Cardiac muscle cell (in vitro differentiated cells and primary cell): Measurements from ENCODE around the gene STAMBP. TPM values are rescaled to one million over a fixed set of nuclear protein-coding genes. Genes with fewer than 3 reads are reported as not detected.

ENCODE experiments used
- DNase-seq, 2 donors: peaks; one replicate each; pipeline versions ENCODE4 v3.0.0 to v3.0.0-alpha.2; 2010 to 2017; ENCODE audit warnings: low read depth in 1 of 2, low spot score in 1 of 2
- H3K27ac ChIP-seq: fragments of 200-600 bp; sonication (generic); 2 replicates; pipeline ENCODE4 v1.5.1; 2016
- H3K27me3 ChIP-seq: fragments of 200-600 bp; sonication (generic); 2 replicates; pipeline ENCODE4 v1.6.0; 2016; ENCODE audit warnings: control low read depth
- H3K36me3 ChIP-seq: fragments of 200-600 bp; sonication (generic); 2 replicates; pipeline ENCODE4 v1.5.1; 2016; ENCODE audit warnings: control low read depth
- H3K4me1 ChIP-seq: fragments of 200-600 bp; sonication (generic); 2 replicates; pipeline ENCODE4 v1.8.1; 2017; ENCODE audit warnings: low read depth, mild to moderate bottlenecking, mixed run types
- H3K4me3 ChIP-seq: fragments of 200-600 bp; sonication (generic); 2 replicates; pipeline ENCODE4 v1.5.1; 2016; ENCODE audit warnings: mild to moderate bottlenecking
- H3K9me3 ChIP-seq: fragments of 200-600 bp; sonication (generic); 2 replicates; pipeline ENCODE4 v1.5.1; 2017; ENCODE audit warnings: low read depth, mild to moderate bottlenecking, control low read depth
- polyA plus RNA-seq: library from polyadenylated mRNA; unstranded; fragments of >200 nt; fragmentation: Nextera tagmentation; extraction: Ambion mirVana; gene quantifications from 2 replicates; pipeline ENCODE4 v1.2.1, GENCODE V29; 2016
- total RNA-seq: library from RNA; depleted of rRNA; stranded (reverse); fragments of >200 nt; gene quantifications from 2 replicates; pipeline ENCODE4 v1.2.3, GENCODE V29; 2016
- TF ChIP-seq, protein P1 (sequence below): IDR thresholded peaks from 2 replicates; pipeline ENCODE4 v1.5.1; 2012; ENCODE audit warnings: low read depth, mild to moderate bottlenecking, low read length

STAMBP gene
- total and polyA plus RNA-seq, 2 experiments from 2014 or later: 31.9 to 49.3 TPM

DNA sequence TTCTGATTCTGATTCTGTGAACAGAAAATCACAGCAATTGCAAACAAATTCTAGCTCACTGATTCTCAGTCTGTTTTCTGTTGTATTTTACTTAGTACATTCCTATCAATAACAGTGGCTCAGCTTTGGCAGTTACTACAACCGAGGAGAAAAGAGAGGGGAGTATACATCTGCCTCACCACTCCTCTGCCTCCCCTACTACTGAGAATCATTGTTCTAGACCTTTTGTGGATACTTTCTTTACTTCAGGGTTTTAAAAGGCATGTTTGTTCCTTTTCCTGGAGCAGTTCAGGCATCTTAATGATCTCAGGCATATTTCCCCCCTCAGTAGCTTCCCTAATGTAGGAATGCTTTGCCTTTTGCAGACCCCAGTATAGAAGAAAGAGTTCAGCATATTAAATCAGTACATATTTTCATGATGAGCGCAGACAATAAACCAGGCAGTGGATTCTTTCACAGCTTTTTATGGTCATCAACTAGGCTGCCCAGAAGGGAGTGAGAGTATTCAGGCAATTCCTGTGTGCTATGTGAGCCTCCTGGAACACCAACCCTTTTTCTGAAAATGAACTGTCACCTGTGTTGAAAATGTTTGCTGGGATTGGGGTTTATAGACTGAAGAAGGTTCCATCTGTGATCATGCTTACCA is 10.3 kb downstream of the STAMBP start:
- Histone ChIP-seq H3K4me1 (no peaks in the 10 kb centered on the region), H3K36me3 (peaks cover 2% of the 10 kb centered on the region), H3K9me3 (no peaks in the 10 kb centered on the region), H3K27ac (no peak overlapping the region), H3K27me3 (no peaks in the 10 kb centered on the region), H3K4me3 (no peak overlapping the region)
- TF ChIP-seq, protein P1, sequence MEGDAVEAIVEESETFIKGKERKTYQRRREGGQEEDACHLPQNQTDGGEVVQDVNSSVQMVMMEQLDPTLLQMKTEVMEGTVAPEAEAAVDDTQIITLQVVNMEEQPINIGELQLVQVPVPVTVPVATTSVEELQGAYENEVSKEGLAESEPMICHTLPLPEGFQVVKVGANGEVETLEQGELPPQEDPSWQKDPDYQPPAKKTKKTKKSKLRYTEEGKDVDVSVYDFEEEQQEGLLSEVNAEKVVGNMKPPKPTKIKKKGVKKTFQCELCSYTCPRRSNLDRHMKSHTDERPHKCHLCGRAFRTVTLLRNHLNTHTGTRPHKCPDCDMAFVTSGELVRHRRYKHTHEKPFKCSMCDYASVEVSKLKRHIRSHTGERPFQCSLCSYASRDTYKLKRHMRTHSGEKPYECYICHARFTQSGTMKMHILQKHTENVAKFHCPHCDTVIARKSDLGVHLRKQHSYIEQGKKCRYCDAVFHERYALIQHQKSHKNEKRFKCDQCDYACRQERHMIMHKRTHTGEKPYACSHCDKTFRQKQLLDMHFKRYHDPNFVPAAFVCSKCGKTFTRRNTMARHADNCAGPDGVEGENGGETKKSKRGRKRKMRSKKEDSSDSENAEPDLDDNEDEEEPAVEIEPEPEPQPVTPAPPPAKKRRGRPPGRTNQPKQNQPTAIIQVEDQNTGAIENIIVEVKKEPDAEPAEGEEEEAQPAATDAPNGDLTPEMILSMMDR: no peak
- DNase-seq: no peak

DNA sequence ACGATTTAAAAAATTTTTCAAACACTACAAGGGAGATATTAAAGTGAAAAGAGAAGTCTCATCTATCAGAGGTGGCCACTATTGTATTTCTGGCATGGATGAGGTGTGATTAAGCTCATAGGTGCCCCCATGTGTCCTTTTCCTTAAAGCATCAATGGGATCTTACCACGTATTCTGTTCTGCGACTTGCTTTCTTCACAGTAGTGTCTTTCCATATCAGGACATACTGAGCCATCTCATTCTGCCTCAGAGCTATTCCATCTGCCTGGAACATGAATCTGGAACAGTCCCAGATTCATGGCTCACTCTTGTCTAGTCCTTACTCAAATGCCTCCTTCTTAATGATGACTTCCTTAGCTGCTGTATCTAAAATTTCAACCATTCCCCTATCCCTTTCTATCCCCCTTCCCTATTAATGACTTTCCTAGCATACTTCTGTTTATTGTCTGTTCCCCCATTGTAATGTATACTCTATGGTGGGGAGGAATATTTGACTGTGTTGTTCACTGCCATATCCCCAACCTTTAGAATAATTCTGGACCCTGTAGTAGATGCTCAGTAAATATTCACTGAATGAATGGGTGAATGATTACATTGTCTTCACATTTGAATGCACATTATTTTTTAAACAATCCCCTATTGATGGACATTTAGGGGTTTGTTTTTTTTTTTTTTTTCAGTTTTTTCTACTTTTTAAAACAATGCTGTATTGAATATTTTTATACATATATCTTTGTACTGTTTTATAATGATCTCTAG is 11.1 kb downstream of the STAMBP start:
- H3K4me1 ChIP-seq: no peaks in the 10 kb centered on the region
- no peak overlapping the region for H3K27ac ChIP-seq
- no peaks in the 10 kb centered on the region for H3K9me3 ChIP-seq
- TF ChIP-seq, protein P1: no peak
- no peak for DNase-seq
- no peaks in the 10 kb centered on the region for H3K27me3 ChIP-seq
- no peak overlapping the region for H3K4me3 ChIP-seq
- peaks cover 2% of the 10 kb centered on the region for H3K36me3 ChIP-seq

DNA sequence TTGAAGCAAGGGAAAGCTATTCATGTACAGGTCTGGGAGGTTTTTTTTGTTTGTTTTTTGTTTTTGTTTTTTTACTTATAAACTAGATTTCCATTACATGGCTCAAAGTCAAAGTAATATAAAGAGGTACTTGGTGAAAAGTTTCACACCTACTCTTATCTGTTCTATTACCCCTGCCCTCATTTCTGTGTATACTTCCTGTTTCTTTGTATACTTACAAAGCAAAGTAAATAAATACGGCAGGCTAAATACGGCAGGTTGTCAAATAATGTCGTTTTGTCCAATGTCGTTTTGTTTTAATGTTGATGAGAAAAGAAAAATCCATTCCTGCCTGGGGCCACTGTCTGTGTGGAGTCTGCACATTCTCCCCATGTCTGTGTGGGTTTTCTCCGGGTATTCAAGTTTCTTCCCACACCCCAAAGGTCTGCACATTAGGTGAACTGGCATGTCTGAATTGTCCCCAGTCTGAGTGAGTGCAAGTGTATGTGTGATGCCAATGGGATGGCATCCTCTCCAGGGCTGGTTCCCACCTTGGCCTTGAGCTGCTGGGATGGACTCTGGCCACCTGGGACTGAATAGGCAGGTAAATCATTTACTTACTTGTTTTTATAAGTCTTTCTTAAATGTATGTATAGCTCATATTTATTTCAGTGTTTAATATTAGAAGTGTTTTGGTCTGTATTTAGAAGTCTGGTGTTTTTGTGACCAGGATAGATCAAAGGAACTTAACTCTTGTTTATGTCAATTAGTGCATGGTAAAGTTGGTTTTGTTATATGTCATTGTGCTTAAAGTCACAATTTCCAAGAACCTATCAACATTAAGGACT is 13.4 kb downstream of the STAMBP start:
- DNase-seq: no peak
- Histone ChIP-seq H3K9me3 (no peaks in the 10 kb centered on the region), H3K27me3 (no peaks in the 10 kb centered on the region), H3K27ac (no peak overlapping the region), H3K36me3 (peaks cover 18% of the 10 kb centered on the region), H3K4me3 (no peak overlapping the region), H3K4me1 (no peaks in the 10 kb centered on the region)
- TF ChIP-seq, protein P1: no peak

DNA sequence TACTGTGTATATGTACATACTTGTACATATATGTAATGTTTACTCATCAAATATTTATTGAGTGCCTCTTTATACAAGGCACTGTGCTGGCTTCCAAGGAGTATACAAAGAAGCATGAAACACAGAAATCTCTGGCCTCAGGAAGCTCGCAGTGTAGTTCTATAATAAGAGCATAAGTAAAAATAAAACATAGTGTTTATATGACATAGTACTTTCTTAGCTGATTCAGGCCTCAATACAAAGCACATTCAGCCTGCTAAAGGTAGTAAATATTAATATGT is 13.9 kb downstream of the STAMBP start:
- no peak for DNase-seq
- Histone ChIP-seq H3K27ac (no peak overlapping the region), H3K27me3 (no peaks in the 10 kb centered on the region), H3K36me3 (peaks cover 24% of the 10 kb centered on the region), H3K4me3 (no peak overlapping the region), H3K9me3 (no peaks in the 10 kb centered on the region), H3K4me1 (no peaks in the 10 kb centered on the region)
- TF ChIP-seq, protein P1: no peak

DNA sequence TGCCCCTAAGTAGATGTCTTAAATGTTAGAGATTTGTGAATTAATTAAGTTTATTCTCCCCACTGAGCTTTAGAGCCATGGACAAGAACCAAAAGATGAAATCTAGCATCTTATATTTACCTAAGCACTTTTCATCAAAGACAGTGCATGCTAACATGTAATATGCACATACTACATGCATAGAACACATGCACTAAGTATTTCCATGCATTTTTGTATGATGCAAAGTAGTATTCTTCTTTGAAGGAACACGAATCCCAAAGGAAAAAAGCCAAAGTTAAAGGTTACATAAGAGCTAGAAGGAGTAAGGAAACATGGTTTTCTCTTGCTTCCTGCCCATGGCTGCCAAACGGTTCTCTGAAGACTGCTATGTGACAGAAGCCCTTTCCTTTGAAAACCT is 15.3 kb downstream of the STAMBP start:
- H3K4me3 ChIP-seq: no peak overlapping the region
- TF ChIP-seq, protein P1: no peak
- H3K9me3 ChIP-seq: no peaks in the 10 kb centered on the region
- peaks cover 33% of the 10 kb centered on the region for H3K36me3 ChIP-seq
- no peak for DNase-seq
- H3K27me3 ChIP-seq: no peaks in the 10 kb centered on the region
- no peaks in the 10 kb centered on the region for H3K4me1 ChIP-seq
- no peak overlapping the region for H3K27ac ChIP-seq
